RWPE2 (cell line): ENCODE data around the gene C3AR1.
A peak's percentile ranks its signal among the peaks of the same experiment; 100 is the strongest.
"Not testable (repeated sequence)": the region's sequence is repeated elsewhere in the genome, so short reads cannot be mapped to it uniquely, and the experiment has no call there.

Experiments used
- ATAC-seq: fragments of 200-7000 bp; cut with Tn5 transposase; 3 replicates; pipeline ENCODE4 v1.9.1; 2021; ENCODE audit warnings: low read depth
- DNase-seq: peaks from one replicate; pipeline ENCODE4 v3.0.0-alpha.2; 2020; ENCODE audit warnings: low spot score
- H3K27ac ChIP-seq: fragments of 450-650 bp; 2 replicates; pipeline ENCODE4 v1.5.1; 2017; ENCODE audit warnings: mild to moderate bottlenecking; ENCODE audit not compliant: poor library complexity, severe bottlenecking
- H3K27me3 ChIP-seq: fragments of 250-450 bp; sonication (Bioruptor Pico); 2 replicates; pipeline ENCODE4 v1.5.1; 2021; ENCODE audit warnings: mild to moderate bottlenecking, moderate library complexity; ENCODE audit not compliant: insufficient read depth, poor library complexity, severe bottlenecking
- H3K36me3 ChIP-seq: fragments of 250-450 bp; sonication (Bioruptor Pico); 2 replicates; pipeline ENCODE4 v1.5.1; 2020; ENCODE audit warnings: low read depth, mild to moderate bottlenecking, moderate library complexity
- H3K4me1 ChIP-seq: fragments of 250-450 bp; sonication (Bioruptor Pico); 2 replicates; pipeline ENCODE4 v1.5.1; 2021; ENCODE audit warnings: mild to moderate bottlenecking, moderate library complexity; ENCODE audit not compliant: insufficient read depth, poor library complexity, severe bottlenecking
- H3K4me3 ChIP-seq: fragments of 250-450 bp; sonication (Bioruptor Pico); 2 replicates; pipeline ENCODE4 v1.5.1; 2021; ENCODE audit warnings: mild to moderate bottlenecking, moderate library complexity; ENCODE audit not compliant: severe bottlenecking
- H3K9me3 ChIP-seq: fragments of 250-450 bp; sonication (Bioruptor Pico); 2 replicates; pipeline ENCODE4 v1.5.1; 2021; ENCODE audit warnings: mild to moderate bottlenecking, moderate library complexity; ENCODE audit not compliant: severe bottlenecking
- CTCF ChIP-seq: fragments of 450-650 bp; IDR thresholded peaks from one replicate; pipeline ENCODE4 v1.5.1; 2017; ENCODE audit warnings: mild to moderate bottlenecking, moderate library complexity; ENCODE audit not compliant: poor library complexity, severe bottlenecking

Gene C3AR1

GRCh38 chr12:8077207-8077606, 11.0 kb upstream of the C3AR1 start:
- Histone ChIP-seq H3K4me3 (no peak overlapping the region), H3K36me3 (no peaks in the 10 kb centered on the region), H3K27me3 (no peaks in the 10 kb centered on the region), H3K27ac (no peak overlapping the region), H3K4me1 (peaks cover 3% of the 10 kb centered on the region), H3K9me3 (no peaks in the 10 kb centered on the region)
- ATAC-seq, result peak; percentile 48; the same call in 1 of the 3 replicates
- TF ChIP-seq CTCF, result no peak
- no peak for DNase-seq

- Histone ChIP-seq H3K27ac (no peak overlapping the region), H3K36me3 (no peaks in the 10 kb centered on the region), H3K4me1 (peaks cover 3% of the 10 kb centered on the region), H3K9me3 (no peaks in the 10 kb centered on the region), H3K27me3 (no peaks in the 10 kb centered on the region), H3K4me3 (no peak overlapping the region)
- TF ChIP-seq CTCF, result no peak
- DNase-seq (no peak), ATAC-seq (no peak)
Observed at GRCh38 chr12:8076366-8076765, 10.2 kb upstream of the C3AR1 start.

GRCh38 chr12:8075935-8076334, 9.8 kb upstream of the C3AR1 start:
- no peaks in the 10 kb centered on the region for H3K36me3 ChIP-seq
- no peak overlapping the region for H3K4me3 ChIP-seq
- H3K4me1 ChIP-seq, result peaks cover 3% of the 10 kb centered on the region
- no peak for TF ChIP-seq CTCF
- ATAC-seq (no peak), DNase-seq (no peak)
- H3K27ac ChIP-seq, result no peak overlapping the region
- no peaks in the 10 kb centered on the region for H3K9me3 ChIP-seq
- H3K27me3 ChIP-seq, result no peaks in the 10 kb centered on the region

GRCh38 chr12:8071820-8072219, 5.7 kb upstream of the C3AR1 start:
- not testable (repeated sequence) for H3K27ac ChIP-seq, H3K4me3 ChIP-seq, ATAC-seq, H3K27me3 ChIP-seq, H3K9me3 ChIP-seq, H3K36me3 ChIP-seq, DNase-seq, H3K4me1 ChIP-seq

- no peaks in the 10 kb centered on the region for H3K27me3 ChIP-seq
- ATAC-seq (no peak), DNase-seq (no peak)
- H3K4me1 ChIP-seq, result no peaks in the 10 kb centered on the region
- no peaks in the 10 kb centered on the region for H3K36me3 ChIP-seq
- no peak overlapping the region for H3K27ac ChIP-seq
- no peak overlapping the region for H3K4me3 ChIP-seq
- no peaks in the 10 kb centered on the region for H3K9me3 ChIP-seq
- no peak for TF ChIP-seq CTCF
Observed at GRCh38 chr12:8069582-8069981, 3.4 kb upstream of the C3AR1 start.
